Measurements from ENCODE around the gene ANTXRL.
"Not testable (repeated sequence)": the region's sequence is repeated elsewhere in the genome, so short reads cannot be mapped to it uniquely, and the experiment has no call there.

ANTXRL gene

DNA sequence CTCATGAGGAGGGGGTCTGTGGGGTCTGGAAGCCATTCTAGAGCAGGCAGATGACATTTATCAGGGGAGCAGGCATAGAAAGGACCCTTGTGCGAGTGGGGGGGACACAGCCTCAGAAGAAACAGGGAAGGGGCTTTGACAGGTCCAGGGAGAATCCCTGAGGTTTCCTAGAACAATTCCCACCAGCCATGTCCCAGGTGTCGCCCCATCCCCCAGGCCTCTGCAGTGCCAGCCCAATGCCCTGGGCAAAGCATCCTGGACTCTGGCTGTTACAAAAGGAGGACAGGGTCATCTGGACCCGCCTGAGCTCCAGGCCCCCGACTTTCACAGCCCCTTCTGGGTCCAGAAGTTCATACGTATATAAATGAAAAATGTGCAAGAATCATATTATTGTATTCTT is 80.4 kb downstream of the ANTXRL start:
- not testable (repeated sequence) for H2BK15ac ChIP-seq (ENCODE audit: low read length)
- WGBS, 2 donors (ENCODE audit: extremely low coverage in 2 of 2, insufficient read length in 2 of 2, insufficient replicate concordance in 1 of 2), result no CpG with 5 or more reads among the region's 5 CpGs

DNA sequence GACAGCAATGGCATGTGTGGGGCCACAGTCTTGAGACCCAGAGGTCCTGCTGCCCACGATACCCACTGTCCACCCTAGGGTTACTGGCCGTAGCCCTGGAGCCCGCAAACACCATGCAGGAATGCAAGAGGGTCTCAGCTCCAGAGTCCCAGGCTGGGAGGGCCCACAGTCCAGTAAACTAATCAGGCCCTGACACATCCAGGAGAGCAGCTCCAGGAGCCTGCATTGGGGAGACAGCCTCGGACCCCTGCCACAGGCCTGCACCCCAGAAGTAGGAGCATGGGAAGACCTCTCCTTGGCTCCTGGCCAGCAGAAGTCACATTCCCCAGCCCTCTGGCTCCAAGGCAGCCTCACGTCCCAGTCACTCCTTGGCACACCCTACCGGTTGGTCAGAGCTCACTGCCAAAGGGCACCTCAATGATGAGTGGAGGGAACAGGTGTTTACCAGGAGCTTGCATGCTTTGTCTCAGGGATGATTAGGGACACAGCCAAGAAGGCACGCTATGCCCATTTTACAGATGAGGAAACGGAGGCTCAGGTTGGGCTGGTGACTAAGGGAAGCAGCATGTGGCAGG is 81.0 kb downstream of the ANTXRL start:
- not testable (repeated sequence) for H3K79me1 ChIP-seq (ENCODE audit: low read depth, low read length); H3K27me3 ChIP-seq (ENCODE audit: control insufficient read depth in 3 of 3, insufficient read depth in 3 of 3, low read depth in 1 of 3, low read length in 3 of 3); H3K14ac ChIP-seq (ENCODE audit: low read length); H3K4me3 ChIP-seq (ENCODE audit: low read length in 2 of 2); H4K91ac ChIP-seq (ENCODE audit: low read depth, low read length, poor library complexity); H3K27ac ChIP-seq (replicated peaks; ENCODE audit: low read length); H3K9me3 ChIP-seq (replicated peaks in 1 of 2; ENCODE audit: control insufficient read depth in 2 of 2, insufficient read depth in 1 of 2, low read depth in 1 of 2, low read length in 2 of 2); H2BK12ac ChIP-seq (ENCODE audit: low read length); H4K8ac ChIP-seq (ENCODE audit: low read depth, low read length); DNase-seq (ENCODE audit: low spot score); H2AFZ ChIP-seq (ENCODE audit: low read length); H2AK5ac ChIP-seq (ENCODE audit: low read depth, low read length); H3K4me1 ChIP-seq (ENCODE audit: control insufficient read depth in 2 of 2, insufficient read depth in 1 of 2, low read depth in 1 of 2, low read length in 2 of 2); H3K4me2 ChIP-seq (ENCODE audit: insufficient read depth, low read length, poor library complexity, severe bottlenecking); H3K23ac ChIP-seq (ENCODE audit: low read depth, low read length, poor library complexity); H3K18ac ChIP-seq (ENCODE audit: low read length); H2BK15ac ChIP-seq (ENCODE audit: low read length); H3K4ac ChIP-seq (ENCODE audit: low read length); H2BK5ac ChIP-seq (ENCODE audit: low read length); H2BK120ac ChIP-seq (ENCODE audit: low read depth, low read length); H3K9ac ChIP-seq (ENCODE audit: low read depth, low read length, poor library complexity); H3K36me3 ChIP-seq (replicated peaks in 1 of 2; ENCODE audit: control insufficient read depth in 2 of 2, insufficient read depth in 2 of 2, low read length in 2 of 2)
- no CpG with 5 or more reads among the region's 8 CpGs for WGBS, 2 donors (ENCODE audit: extremely low coverage in 2 of 2, insufficient read length in 2 of 2, insufficient replicate concordance in 1 of 2)

More for the DNA sequence above, 80.4 kb downstream of the ANTXRL start:
- H3K79me1 ChIP-seq (ENCODE audit: low read depth, low read length); H3K14ac ChIP-seq (ENCODE audit: low read length); H4K8ac ChIP-seq (ENCODE audit: low read depth, low read length); H3K36me3 ChIP-seq (replicated peaks in 1 of 2; ENCODE audit: control insufficient read depth in 2 of 2, insufficient read depth in 2 of 2, low read length in 2 of 2); H3K4me2 ChIP-seq (ENCODE audit: insufficient read depth, low read length, poor library complexity, severe bottlenecking); H2BK120ac ChIP-seq (ENCODE audit: low read depth, low read length); H2BK12ac ChIP-seq (ENCODE audit: low read length); H2AK5ac ChIP-seq (ENCODE audit: low read depth, low read length); H2AFZ ChIP-seq (ENCODE audit: low read length); H3K9me3 ChIP-seq (replicated peaks in 1 of 2; ENCODE audit: control insufficient read depth in 2 of 2, insufficient read depth in 1 of 2, low read depth in 1 of 2, low read length in 2 of 2); H4K91ac ChIP-seq (ENCODE audit: low read depth, low read length, poor library complexity); H3K18ac ChIP-seq (ENCODE audit: low read length); H3K4me3 ChIP-seq (ENCODE audit: low read length in 2 of 2); H3K23ac ChIP-seq (ENCODE audit: low read depth, low read length, poor library complexity); H3K4me1 ChIP-seq (ENCODE audit: control insufficient read depth in 2 of 2, insufficient read depth in 1 of 2, low read depth in 1 of 2, low read length in 2 of 2); H3K9ac ChIP-seq (ENCODE audit: low read depth, low read length, poor library complexity); H2BK5ac ChIP-seq (ENCODE audit: low read length); H3K4ac ChIP-seq (ENCODE audit: low read length); DNase-seq (ENCODE audit: low spot score); H3K27me3 ChIP-seq (ENCODE audit: control insufficient read depth in 3 of 3, insufficient read depth in 3 of 3, low read depth in 1 of 3, low read length in 3 of 3); H3K27ac ChIP-seq (replicated peaks; ENCODE audit: low read length): not testable (repeated sequence)

DNA sequence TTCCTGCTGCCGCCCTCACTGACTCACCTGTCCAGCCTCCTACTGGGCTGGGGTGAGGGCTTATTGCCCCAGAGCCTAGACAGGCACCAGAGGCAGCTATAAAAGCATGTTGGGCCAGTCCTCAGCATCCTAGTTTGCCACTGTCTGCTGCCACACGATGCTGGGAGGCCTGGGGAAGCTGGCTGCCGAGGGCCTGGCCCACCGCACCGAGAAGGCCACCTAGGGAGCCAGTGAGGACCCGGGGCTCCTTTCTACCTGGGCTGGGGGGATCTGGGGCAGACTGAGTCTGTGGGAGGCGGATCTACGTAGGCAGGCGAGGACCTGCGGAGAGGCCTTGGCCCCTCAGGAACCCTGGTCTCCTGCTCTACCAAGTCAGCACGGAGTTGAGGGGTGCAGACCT is 82.2 kb downstream of the ANTXRL start:
- not testable (repeated sequence) for H2BK120ac ChIP-seq (ENCODE audit: low read depth, low read length); H3K18ac ChIP-seq (ENCODE audit: low read length); H2BK12ac ChIP-seq (ENCODE audit: low read length); H3K4me1 ChIP-seq (ENCODE audit: control insufficient read depth in 2 of 2, insufficient read depth in 1 of 2, low read depth in 1 of 2, low read length in 2 of 2); H3K14ac ChIP-seq (ENCODE audit: low read length); H3K9me3 ChIP-seq (replicated peaks in 1 of 2; ENCODE audit: control insufficient read depth in 2 of 2, insufficient read depth in 1 of 2, low read depth in 1 of 2, low read length in 2 of 2); H2AK5ac ChIP-seq (ENCODE audit: low read depth, low read length); H3K4me2 ChIP-seq (ENCODE audit: insufficient read depth, low read length, poor library complexity, severe bottlenecking); H2AFZ ChIP-seq (ENCODE audit: low read length); H3K4ac ChIP-seq (ENCODE audit: low read length); H3K79me1 ChIP-seq (ENCODE audit: low read depth, low read length); H3K23ac ChIP-seq (ENCODE audit: low read depth, low read length, poor library complexity); H3K9ac ChIP-seq (ENCODE audit: low read depth, low read length, poor library complexity); H4K8ac ChIP-seq (ENCODE audit: low read depth, low read length); H4K91ac ChIP-seq (ENCODE audit: low read depth, low read length, poor library complexity); H3K27ac ChIP-seq (replicated peaks; ENCODE audit: low read length); H3K36me3 ChIP-seq (replicated peaks in 1 of 2; ENCODE audit: control insufficient read depth in 2 of 2, insufficient read depth in 2 of 2, low read length in 2 of 2); H2BK5ac ChIP-seq (ENCODE audit: low read length); DNase-seq (ENCODE audit: low spot score); H3K27me3 ChIP-seq (ENCODE audit: control insufficient read depth in 3 of 3, insufficient read depth in 3 of 3, low read depth in 1 of 3, low read length in 3 of 3); H2BK15ac ChIP-seq (ENCODE audit: low read length); H3K4me3 ChIP-seq (ENCODE audit: low read length in 2 of 2)
- no CpG with 5 or more reads among the region's 11 CpGs for WGBS, 2 donors (ENCODE audit: extremely low coverage in 2 of 2, insufficient read length in 2 of 2, insufficient replicate concordance in 1 of 2)

DNA sequence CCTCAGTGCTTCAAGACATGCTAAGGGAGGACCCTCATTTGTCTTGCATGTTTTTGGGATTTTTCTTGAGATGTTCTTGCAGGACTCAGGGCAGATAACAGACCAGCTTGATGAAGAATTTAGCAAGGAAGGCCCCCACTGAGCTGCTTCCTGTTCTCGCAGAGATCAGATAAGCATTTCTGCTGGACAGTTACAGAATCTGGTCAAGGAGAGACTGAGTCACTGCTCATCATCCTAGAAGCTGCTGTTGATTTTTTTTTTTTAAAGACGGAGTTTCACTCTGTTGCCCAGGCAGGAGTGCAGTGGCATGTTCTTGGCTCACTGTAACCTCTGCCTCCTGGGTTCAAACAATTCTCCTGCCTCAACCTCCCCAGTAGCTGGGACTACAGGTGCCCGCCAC is 87.6 kb downstream of the ANTXRL start:
- not testable (repeated sequence) for H2AK5ac ChIP-seq (ENCODE audit: low read depth, low read length); H3K23ac ChIP-seq (ENCODE audit: low read depth, low read length, poor library complexity); H3K36me3 ChIP-seq (replicated peaks in 1 of 2; ENCODE audit: control insufficient read depth in 2 of 2, insufficient read depth in 2 of 2, low read length in 2 of 2); H3K4me1 ChIP-seq (ENCODE audit: control insufficient read depth in 2 of 2, insufficient read depth in 1 of 2, low read depth in 1 of 2, low read length in 2 of 2); H2AFZ ChIP-seq (ENCODE audit: low read length); H2BK120ac ChIP-seq (ENCODE audit: low read depth, low read length); H3K27ac ChIP-seq (replicated peaks; ENCODE audit: low read length); H2BK15ac ChIP-seq (ENCODE audit: low read length); H3K79me1 ChIP-seq (ENCODE audit: low read depth, low read length); H3K9ac ChIP-seq (ENCODE audit: low read depth, low read length, poor library complexity); H3K4ac ChIP-seq (ENCODE audit: low read length); H2BK5ac ChIP-seq (ENCODE audit: low read length); H3K9me3 ChIP-seq (replicated peaks in 1 of 2; ENCODE audit: control insufficient read depth in 2 of 2, insufficient read depth in 1 of 2, low read depth in 1 of 2, low read length in 2 of 2); H3K4me3 ChIP-seq (ENCODE audit: low read length in 2 of 2); H3K4me2 ChIP-seq (ENCODE audit: insufficient read depth, low read length, poor library complexity, severe bottlenecking); H3K27me3 ChIP-seq (ENCODE audit: control insufficient read depth in 3 of 3, insufficient read depth in 3 of 3, low read depth in 1 of 3, low read length in 3 of 3); H4K91ac ChIP-seq (ENCODE audit: low read depth, low read length, poor library complexity); H4K8ac ChIP-seq (ENCODE audit: low read depth, low read length); H2BK12ac ChIP-seq (ENCODE audit: low read length); H3K14ac ChIP-seq (ENCODE audit: low read length); DNase-seq (ENCODE audit: low spot score); H3K18ac ChIP-seq (ENCODE audit: low read length)
- WGBS, 2 donors (ENCODE audit: extremely low coverage in 2 of 2, insufficient read length in 2 of 2, insufficient replicate concordance in 1 of 2), result no CpG with 5 or more reads among the region's 3 CpGs

Data from neuronal stem cell (in vitro differentiated cells).